Measurements from ENCODE around the gene LPIN1. TPM values are rescaled to one million over a fixed set of nuclear protein-coding genes. Genes with fewer than 3 reads are reported as not detected.

LPIN1 gene
- total RNA-seq, 1 experiment from 2014 or later = 4.4 TPM

DNA sequence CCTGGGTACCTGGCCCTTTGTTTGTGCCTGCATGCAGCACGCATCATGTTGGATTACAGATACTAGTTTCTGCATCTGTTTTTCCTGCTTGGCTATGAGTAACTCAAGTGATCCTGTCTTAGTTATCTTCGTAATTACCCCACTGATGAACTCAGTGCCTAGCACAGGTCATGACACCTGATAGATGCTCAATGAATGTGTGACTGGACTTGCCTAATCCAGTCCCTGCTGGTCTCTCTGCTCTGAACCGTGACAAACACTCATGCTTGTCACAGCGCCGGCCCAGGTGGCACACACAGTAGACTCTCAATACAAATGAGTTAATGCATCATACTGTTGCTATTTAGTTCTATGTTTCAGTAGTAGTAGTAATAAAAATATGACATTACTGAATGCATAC, 45.2 kb upstream of the LPIN1 start:
- Histone ChIP-seq H3K79me2 (ENCODE audit: insufficient read depth, low read length) (no peaks in the 10 kb centered on the region), H4K20me1 (ENCODE audit: control insufficient read depth, insufficient read depth, insufficient read length) (no peaks in the 10 kb centered on the region), H3K4me1 (ENCODE audit: insufficient read depth, low read length) (no peaks in the 10 kb centered on the region), H3T11ph (ENCODE audit: low read length) (no peak overlapping the region), H3K9ac (ENCODE audit: extremely low read depth, insufficient read length, low read length) (no peak overlapping the region), H3K79me1 (ENCODE audit: insufficient read depth, low read depth, low read length, poor library complexity, severe bottlenecking) (no peaks in the 10 kb centered on the region), H2BK120ac (ENCODE audit: low read depth, low read length, poor library complexity, severe bottlenecking) (no peak overlapping the region), H3K9me3 (ENCODE audit: control insufficient read depth, low read depth, low read length) (no peaks in the 10 kb centered on the region), H3K23me2 (ENCODE audit: insufficient read length, low read depth, low read length, poor library complexity, severe bottlenecking) (no peaks in the 10 kb centered on the region), H4K5ac (ENCODE audit: insufficient read length, low read depth, low read length) (no peak overlapping the region), H2BK15ac (ENCODE audit: low read depth, low read length) (no peak overlapping the region), H3K4ac (ENCODE audit: low read depth, low read length) (no peak overlapping the region), H2AFZ (ENCODE audit: low read length) (no peak overlapping the region), H3K18ac (ENCODE audit: insufficient read length, low read depth, low read length) (no peak overlapping the region), H2AK5ac (ENCODE audit: insufficient read length, low read length) (no peak overlapping the region), H3K4me2 (ENCODE audit: insufficient read depth, insufficient read length, low read length) (no peak overlapping the region), H2BK20ac (ENCODE audit: low read depth, low read length, poor library complexity, severe bottlenecking) (no peak overlapping the region), H3K27ac (ENCODE audit: insufficient read length, low read depth, low read length) (no peak overlapping the region), H3K14ac (ENCODE audit: insufficient read depth, low read length) (no peak overlapping the region), H2BK5ac (ENCODE audit: insufficient read length, low read length) (no peak overlapping the region), H4K91ac (ENCODE audit: insufficient read length, low read depth, low read length) (no peak overlapping the region), H3K56ac (ENCODE audit: insufficient read length, low read depth, low read length) (no peak overlapping the region), H3K27me3 (ENCODE audit: insufficient read depth, low read length) (no peaks in the 10 kb centered on the region), H2BK12ac (ENCODE audit: insufficient read length, low read depth, low read length) (no peak overlapping the region), H4K8ac (replicated peaks; ENCODE audit: insufficient read length, low read depth, low read length) (no peak overlapping the region), H3K23ac (ENCODE audit: insufficient read length, low read depth, low read length) (no peak overlapping the region)
- WGBS (ENCODE audit: extremely low coverage, insufficient read length, low lambda C conversion rate) = no CpG with 5 or more reads among the region's 5 CpGs
- Mint-ChIP-seq H3K4me1 (no peaks in the 10 kb centered on the region; a peak in 1 of 4 replicates), H3K4me3 (no peak overlapping the region), H3K36me3 (ENCODE audit: insufficient read depth in 1 of 3, low read depth in 3 of 3) (peaks cover 0 to 5% (median 4%) of the 10 kb centered on the region in 3 experiments; a peak in 5 of 7 replicates), H3K27me3 (ENCODE audit: low read depth) (peaks cover 4% of the 10 kb centered on the region; the same call in 1 of the 2 replicates), H3K27ac (no peak overlapping the region), H3K9me3 (peaks cover 5 to 9% of the 10 kb centered on the region in 2 experiments)
- DNase-seq = no peak
- TF ChIP-seq, protein P1, sequence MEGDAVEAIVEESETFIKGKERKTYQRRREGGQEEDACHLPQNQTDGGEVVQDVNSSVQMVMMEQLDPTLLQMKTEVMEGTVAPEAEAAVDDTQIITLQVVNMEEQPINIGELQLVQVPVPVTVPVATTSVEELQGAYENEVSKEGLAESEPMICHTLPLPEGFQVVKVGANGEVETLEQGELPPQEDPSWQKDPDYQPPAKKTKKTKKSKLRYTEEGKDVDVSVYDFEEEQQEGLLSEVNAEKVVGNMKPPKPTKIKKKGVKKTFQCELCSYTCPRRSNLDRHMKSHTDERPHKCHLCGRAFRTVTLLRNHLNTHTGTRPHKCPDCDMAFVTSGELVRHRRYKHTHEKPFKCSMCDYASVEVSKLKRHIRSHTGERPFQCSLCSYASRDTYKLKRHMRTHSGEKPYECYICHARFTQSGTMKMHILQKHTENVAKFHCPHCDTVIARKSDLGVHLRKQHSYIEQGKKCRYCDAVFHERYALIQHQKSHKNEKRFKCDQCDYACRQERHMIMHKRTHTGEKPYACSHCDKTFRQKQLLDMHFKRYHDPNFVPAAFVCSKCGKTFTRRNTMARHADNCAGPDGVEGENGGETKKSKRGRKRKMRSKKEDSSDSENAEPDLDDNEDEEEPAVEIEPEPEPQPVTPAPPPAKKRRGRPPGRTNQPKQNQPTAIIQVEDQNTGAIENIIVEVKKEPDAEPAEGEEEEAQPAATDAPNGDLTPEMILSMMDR (conservative IDR thresholded peaks at IDR 0.05) = no peak

All from H9 (cell line).